Loucy (cell line): ENCODE results near the gene VRK2.

Experiments
- H2AFZ ChIP-seq: fragments of 200-600 bp; sonication (generic); 2 replicates; pipeline ENCODE4 v1.6.0; 2016; ENCODE audit warnings: antibody characterized with exemption, mild to moderate bottlenecking, low read length, moderate library complexity
- H3F3A ChIP-seq: fragments of 200-600 bp; 2 replicates; pipeline ENCODE4 v1.6.0; 2016; ENCODE audit warnings: antibody characterized with exemption, low read depth, mild to moderate bottlenecking
- H3K27me3 ChIP-seq: fragments of 200-600 bp; sonication (generic); 2 replicates; pipeline ENCODE4 v1.6.1; 2014; ENCODE audit warnings: low read length, mild to moderate bottlenecking; ENCODE audit not compliant: insufficient read depth, poor library complexity, severe bottlenecking
- H3K36me3 ChIP-seq: fragments of 200-600 bp; sonication (generic); 2 replicates; pipeline ENCODE4 v1.6.1; 2016; ENCODE audit warnings: low read length; ENCODE audit not compliant: insufficient read depth
- H3K4me1 ChIP-seq: fragments of 200-600 bp; sonication (generic); 2 replicates; pipeline ENCODE4 v1.5.1; 2014; ENCODE audit warnings: low read length, mild to moderate bottlenecking; ENCODE audit not compliant: insufficient read depth, poor library complexity, severe bottlenecking
- H3K4me2 ChIP-seq: fragments of 200-600 bp; sonication (generic); 2 replicates; pipeline ENCODE4 v1.6.0; 2014; ENCODE audit warnings: antibody characterized with exemption, low read length, low read depth, mild to moderate bottlenecking; ENCODE audit not compliant: poor library complexity, severe bottlenecking
- H3K4me3 ChIP-seq: fragments of 200-600 bp; sonication (generic); 2 replicates; pipeline ENCODE4 v1.5.1; 2014; ENCODE audit warnings: low read length, mild to moderate bottlenecking, mixed read lengths; ENCODE audit not compliant: poor library complexity, severe bottlenecking
- H3K79me2 ChIP-seq: fragments of 200-600 bp; sonication (generic); 2 replicates; pipeline ENCODE4 v1.6.1; 2014; ENCODE audit warnings: low read length; ENCODE audit not compliant: insufficient read depth
- H3K9ac ChIP-seq: fragments of 200-600 bp; sonication (generic); 2 replicates; pipeline ENCODE4 v1.6.0; 2014; ENCODE audit warnings: mild to moderate bottlenecking, low read depth, low read length, moderate library complexity; ENCODE audit not compliant: poor library complexity, severe bottlenecking
- H3K9me2 ChIP-seq: fragments of 200-600 bp; sonication (generic); replicated peaks from 2 replicates; pipeline ENCODE4 v1.6.1; 2016; ENCODE audit warnings: low read depth, low read length, mixed read lengths
- H3K9me3 ChIP-seq: fragments of 200-600 bp; sonication (generic); 2 replicates; pipeline ENCODE4 v1.6.1; 2014; ENCODE audit warnings: mild to moderate bottlenecking, antibody characterized with exemption, low read length, low read depth; ENCODE audit not compliant: insufficient read depth
- H4K20me1 ChIP-seq: fragments of 200-600 bp; sonication (generic); 2 replicates; pipeline ENCODE4 v1.6.0; 2014; ENCODE audit warnings: antibody characterized with exemption, low read length, mild to moderate bottlenecking; ENCODE audit not compliant: insufficient read depth, poor library complexity, severe bottlenecking
- EZH2phosphoT487 ChIP-seq: fragments of 200-600 bp; IDR thresholded peaks from 2 replicates; pipeline ENCODE4 v1.6.1; 2018; ENCODE audit warnings: antibody characterized with exemption, mild to moderate bottlenecking, moderate library complexity, borderline replicate concordance
- TF ChIP-seq, protein P1 (sequence below): fragments of 200-600 bp; sonication (generic); conservative IDR thresholded peaks from 2 replicates; pipeline ENCODE4 v1.5.1; 2014; ENCODE audit warnings: mild to moderate bottlenecking, antibody characterized with exemption, low read length

VRK2 gene

DNA sequence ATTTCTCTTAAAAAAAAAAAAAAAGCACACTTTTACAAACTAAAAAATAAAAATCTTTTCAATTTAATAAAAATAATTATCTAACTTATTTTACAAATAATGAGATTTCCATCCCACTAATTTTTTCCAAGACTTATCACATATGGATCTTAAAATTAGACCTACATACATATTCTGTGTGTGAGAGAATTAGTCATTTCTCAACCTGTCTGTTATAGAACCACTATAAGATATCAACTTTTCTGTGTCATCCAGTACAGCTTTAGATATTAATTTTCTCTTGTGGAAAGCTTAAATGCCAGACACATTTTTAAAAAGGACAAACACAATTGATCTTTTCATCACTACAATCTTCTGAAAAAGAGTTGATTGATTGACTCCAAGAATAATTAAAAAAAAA, 156.4 kb downstream of the VRK2 start:
- no peaks in the 10 kb centered on the region for H4K20me1 ChIP-seq
- H3K9me2 ChIP-seq, result no peaks in the 10 kb centered on the region
- no peak overlapping the region for H3K4me2 ChIP-seq
- no peak for TF ChIP-seq EZH2phosphoT487
- TF ChIP-seq, protein P1, sequence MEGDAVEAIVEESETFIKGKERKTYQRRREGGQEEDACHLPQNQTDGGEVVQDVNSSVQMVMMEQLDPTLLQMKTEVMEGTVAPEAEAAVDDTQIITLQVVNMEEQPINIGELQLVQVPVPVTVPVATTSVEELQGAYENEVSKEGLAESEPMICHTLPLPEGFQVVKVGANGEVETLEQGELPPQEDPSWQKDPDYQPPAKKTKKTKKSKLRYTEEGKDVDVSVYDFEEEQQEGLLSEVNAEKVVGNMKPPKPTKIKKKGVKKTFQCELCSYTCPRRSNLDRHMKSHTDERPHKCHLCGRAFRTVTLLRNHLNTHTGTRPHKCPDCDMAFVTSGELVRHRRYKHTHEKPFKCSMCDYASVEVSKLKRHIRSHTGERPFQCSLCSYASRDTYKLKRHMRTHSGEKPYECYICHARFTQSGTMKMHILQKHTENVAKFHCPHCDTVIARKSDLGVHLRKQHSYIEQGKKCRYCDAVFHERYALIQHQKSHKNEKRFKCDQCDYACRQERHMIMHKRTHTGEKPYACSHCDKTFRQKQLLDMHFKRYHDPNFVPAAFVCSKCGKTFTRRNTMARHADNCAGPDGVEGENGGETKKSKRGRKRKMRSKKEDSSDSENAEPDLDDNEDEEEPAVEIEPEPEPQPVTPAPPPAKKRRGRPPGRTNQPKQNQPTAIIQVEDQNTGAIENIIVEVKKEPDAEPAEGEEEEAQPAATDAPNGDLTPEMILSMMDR, result no peak
- H3K9me3 ChIP-seq, result no peaks in the 10 kb centered on the region
- H2AFZ ChIP-seq, result no peak overlapping the region
- no peak overlapping the region for H3K4me3 ChIP-seq
- no peaks in the 10 kb centered on the region for H3K79me2 ChIP-seq
- peaks cover 18% of the 10 kb centered on the region for H3K36me3 ChIP-seq
- no peaks in the 10 kb centered on the region for H3K4me1 ChIP-seq
- H3K9ac ChIP-seq, result no peak overlapping the region
- no peaks in the 10 kb centered on the region for H3K27me3 ChIP-seq
- no peaks in the 10 kb centered on the region for H3F3A ChIP-seq

DNA sequence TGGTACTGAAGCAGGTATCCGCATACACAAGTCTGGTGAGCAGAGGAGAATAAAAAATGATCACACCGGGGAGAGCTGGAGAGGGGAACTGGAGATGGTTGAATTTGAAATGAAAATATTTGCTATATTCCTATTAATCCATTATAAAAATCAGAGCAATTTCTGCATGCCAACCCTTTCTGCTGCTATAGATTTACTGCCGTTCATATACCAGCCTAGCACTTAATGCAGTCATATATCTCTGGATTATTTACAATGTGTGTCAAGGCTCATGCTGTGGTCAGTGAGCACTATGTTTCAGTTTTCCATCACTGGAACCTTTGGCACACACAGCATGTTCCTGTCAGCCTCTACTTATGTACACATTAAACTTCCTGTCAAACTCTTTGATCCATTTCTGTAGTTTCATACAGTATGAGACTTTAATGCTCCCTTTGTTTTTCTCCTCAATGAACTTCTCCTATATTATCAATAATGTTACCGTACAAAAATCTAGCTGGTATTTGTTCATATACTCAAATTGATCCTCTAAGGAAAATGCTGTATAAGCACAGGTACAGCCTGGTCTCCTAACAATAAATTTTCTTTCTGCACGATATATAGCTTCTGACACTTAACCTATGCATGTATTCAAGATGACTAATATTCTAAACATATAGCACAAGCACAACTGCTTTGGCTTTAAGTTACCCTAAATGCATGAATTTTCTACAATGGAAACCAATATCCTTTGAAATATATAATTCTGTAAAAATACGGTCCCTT, 157.8 kb downstream of the VRK2 start:
- Histone ChIP-seq H3K9ac (no peak overlapping the region), H3K79me2 (no peaks in the 10 kb centered on the region), H3K36me3 (peaks cover 23% of the 10 kb centered on the region), H3F3A (no peaks in the 10 kb centered on the region), H3K4me3 (no peak overlapping the region), H3K4me2 (no peak overlapping the region), H3K9me2 (no peaks in the 10 kb centered on the region), H4K20me1 (no peaks in the 10 kb centered on the region), H3K9me3 (no peaks in the 10 kb centered on the region), H2AFZ (no peak overlapping the region), H3K4me1 (no peaks in the 10 kb centered on the region), H3K27me3 (no peaks in the 10 kb centered on the region)
- TF ChIP-seq EZH2phosphoT487, result no peak
- TF ChIP-seq, protein P1, result no peak

DNA sequence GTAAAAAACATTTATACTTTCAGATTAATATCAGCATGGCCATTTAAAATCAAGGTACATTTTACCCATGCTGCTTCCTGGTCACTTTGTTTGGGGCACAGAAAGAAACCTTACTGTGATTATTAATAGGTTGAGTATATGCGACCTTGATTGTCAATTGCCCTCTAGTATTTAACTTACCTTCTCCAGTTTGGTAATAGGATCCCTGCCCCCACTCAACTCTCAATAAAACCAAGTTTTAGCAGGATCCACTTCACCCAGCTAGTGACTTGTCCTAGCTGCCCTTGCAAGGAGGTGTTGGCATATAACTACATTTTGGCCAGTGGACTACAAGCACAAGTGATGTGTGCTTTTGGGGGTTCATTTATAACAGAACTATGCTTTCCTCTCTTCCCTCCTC, 160.2 kb downstream of the VRK2 start:
- H4K20me1 ChIP-seq, result no peaks in the 10 kb centered on the region
- H3K4me2 ChIP-seq, result no peak overlapping the region
- H3K79me2 ChIP-seq, result no peaks in the 10 kb centered on the region
- H3K36me3 ChIP-seq, result peaks cover 36% of the 10 kb centered on the region
- no peak overlapping the region for H3K4me3 ChIP-seq
- H2AFZ ChIP-seq, result no peak overlapping the region
- H3K9ac ChIP-seq, result no peak overlapping the region
- TF ChIP-seq, protein P1, result no peak
- TF ChIP-seq EZH2phosphoT487, result no peak
- H3K9me3 ChIP-seq, result peaks cover 12% of the 10 kb centered on the region; the same call in 1 of the 2 replicates
- no peaks in the 10 kb centered on the region for H3K4me1 ChIP-seq
- H3F3A ChIP-seq, result no peaks in the 10 kb centered on the region
- H3K9me2 ChIP-seq, result no peaks in the 10 kb centered on the region
- no peaks in the 10 kb centered on the region for H3K27me3 ChIP-seq
